K562 (cell line): Measurements from ENCODE around the gene PCP4L1. TPM values are rescaled to one million over a fixed set of nuclear protein-coding genes. Genes with fewer than 3 reads are reported as not detected.

Experiments used
- ATAC-seq: fragments of 200-7000 bp; cut with Tn5 transposase; 3 replicates; pipeline ENCODE4 v1.9.1; 2020; ENCODE audit warnings: moderate library complexity
- BruUV-seq: library from RNA; stranded (reverse); fragments of 400-500 nt; replicated peaks from 2 replicates; lab custom pipeline; 2021; lab: Mats Ljungman, UMichigan
- CTCF ChIA-PET: fragments of 300-600 bp; formaldehyde crosslinking; extraction: SDS; loops from one replicate; lab custom pipeline; 2021; ENCODE audit warnings: low intra/inter-chr PET ratio; lab: Yijun Ruan, JAX
- POLR2A ChIA-PET: fragments of 300-600, 350-650 bp; sonication (Branson Sonifier 250); formaldehyde crosslinking; extraction: SDS; loops from one replicate; lab custom pipeline; 2021; ENCODE audit warnings: antibody characterized with exemption, inconsistent platforms; lab: Yijun Ruan, JAX
- DNase-seq, 4 experiments: peaks; one replicate each; pipeline versions ENCODE4 v3.0.0 to v3.0.0-alpha.2; 2011 to 2018; ENCODE audit warnings: low spot score in 3 of 4, mixed read lengths in 3 of 4; ENCODE audit errors: extremely low read depth in 1 of 4
- FAIRE-seq: peaks from 2 replicates; lab custom pipeline; 2011; peaks lifted over from hg19 to GRCh38; lab: Jason Lieb, UNC
- H2AFZ ChIP-seq: 2 replicates; pipeline ENCODE4 v1.6.0; 2011; ENCODE audit warnings: low read depth, low read length, control low read depth, inconsistent platforms
- H3K27ac ChIP-seq: fragments of 200-600 bp; 3 replicates; pipeline ENCODE4 v1.8.0; 2011; ENCODE audit warnings: low read depth, mild to moderate bottlenecking, control low read depth, inconsistent platforms, low read length, moderate library complexity, mixed read lengths; ENCODE audit errors: extremely low read depth
- H3K27me3 ChIP-seq, 2 experiments: fragments of 300-600 bp in 1 of 2; 2 replicates in 1 of 2; 3 replicates in 1 of 2; pipeline versions ENCODE4 v1.6.0 to v1.8.0; 2011; ENCODE audit warnings: inconsistent platforms in 2 of 2, low read length in 2 of 2, mild to moderate bottlenecking in 1 of 2, mixed read lengths in 1 of 2, moderate library complexity in 1 of 2; ENCODE audit not compliant: control insufficient read depth in 2 of 2, insufficient read depth in 2 of 2
- H3K36me3 ChIP-seq: fragments of 300-600 bp; 3 replicates; pipeline ENCODE4 v1.8.0; 2011; ENCODE audit warnings: mild to moderate bottlenecking, low read length, inconsistent platforms; ENCODE audit not compliant: control insufficient read depth, insufficient read depth
- H3K4me1 ChIP-seq, 2 experiments: fragments of 200-600 bp in 1 of 2; replicated peaks in 1 of 2; 2 replicates in 1 of 2; 3 replicates in 1 of 2; pipeline versions ENCODE4 v1.5.1 to v1.8.0; 2011; ENCODE audit warnings: inconsistent platforms in 2 of 2, low read length in 2 of 2, mild to moderate bottlenecking in 1 of 2, mixed read lengths in 1 of 2, moderate library complexity in 1 of 2; ENCODE audit not compliant: control insufficient read depth in 2 of 2, insufficient read depth in 2 of 2
- H3K4me2 ChIP-seq: 2 replicates; pipeline ENCODE4 v1.6.1; 2011; ENCODE audit warnings: low read length, control low read depth, inconsistent platforms, mixed read lengths; ENCODE audit not compliant: insufficient read depth
- H3K4me3 ChIP-seq: fragments of 200-600 bp; sonication (generic), shearing (Covaris generic); 2 replicates; pipeline ENCODE4 v1.5.1; 2016; ENCODE audit warnings: control low read depth, inconsistent platforms
- H3K79me2 ChIP-seq: fragments of 200-600 bp; 3 replicates; pipeline ENCODE4 v1.8.0; 2011; ENCODE audit warnings: low read length, inconsistent platforms; ENCODE audit not compliant: control insufficient read depth, insufficient read depth
- H3K9ac ChIP-seq, 2 experiments: 2 replicates each; pipeline versions ENCODE4 v1.6.0 to v1.6.1; 2011; ENCODE audit warnings: low read depth in 2 of 2, low read length in 2 of 2, control low read depth in 1 of 2, inconsistent platforms in 1 of 2, mild to moderate bottlenecking in 1 of 2, mixed read lengths in 1 of 2; ENCODE audit not compliant: insufficient read depth in 1 of 2
- H3K9me1 ChIP-seq: one replicate; pipeline ENCODE4 v1.6.0; 2011; ENCODE audit warnings: inconsistent platforms, mild to moderate bottlenecking, low read length, moderate library complexity; ENCODE audit not compliant: control insufficient read depth, insufficient read depth
- H3K9me3 ChIP-seq: replicated peaks from 2 replicates; pipeline ENCODE4 v1.5.1; 2011; ENCODE audit warnings: low read depth, low read length, inconsistent platforms; ENCODE audit not compliant: control insufficient read depth, insufficient read depth
- H4K20me1 ChIP-seq: replicated peaks from 2 replicates; pipeline ENCODE4 v1.6.1; 2011; ENCODE audit warnings: low read length, inconsistent platforms, mixed read lengths; ENCODE audit not compliant: control insufficient read depth, insufficient read depth
- BCOR ChIP-seq: fragments of 450-650 bp; IDR thresholded peaks from 2 replicates; pipeline ENCODE4 v1.6.1; 2016
- KAT8 ChIP-seq: fragments of 450-650 bp; IDR thresholded peaks from 2 replicates; pipeline ENCODE4 v1.6.1; 2016; ENCODE audit warnings: low read depth, mild to moderate bottlenecking
- KLF13 ChIP-seq: fragments of 450-650 bp; IDR thresholded peaks from 2 replicates; pipeline ENCODE4 v1.6.1; 2016; ENCODE audit warnings: missing genetic modification characterization, low read depth, mild to moderate bottlenecking, missing compliant biosample characterization, moderate library complexity, borderline replicate concordance
- MAFK ChIP-seq: IDR thresholded peaks from 2 replicates; pipeline ENCODE4 v1.6.1; 2011; ENCODE audit warnings: low read length, improper control_type of control experiment
- MYBL2 ChIP-seq, 2 experiments: fragments of 450-650 bp in 1 of 2; sonication (generic) in 1 of 2; formaldehyde crosslinking in 1 of 2; IDR thresholded peaks; 2 replicates each; pipeline versions ENCODE4 v1.6.1 to v1.8.1; 2017 to 2022; ENCODE audit warnings: borderline replicate concordance in 1 of 2, inconsistent platforms in 1 of 2, low read depth in 1 of 2, mild to moderate bottlenecking in 1 of 2, missing genetic modification reagents in 1 of 2, moderate library complexity in 1 of 2
- NUFIP1 ChIP-seq: fragments of 450-650 bp; IDR thresholded peaks from 2 replicates; pipeline ENCODE4 v1.6.1; 2018; ENCODE audit not compliant: partially characterized antibody
- PHTF2 ChIP-seq: fragments of 250-450 bp; sonication (Bioruptor Pico); IDR thresholded peaks from 2 replicates; pipeline ENCODE4 v1.5.0; 2021; ENCODE audit warnings: mild to moderate bottlenecking
- SRSF7 ChIP-seq: fragments of 200-400 bp; formaldehyde crosslinking; optimal IDR thresholded peaks from 2 replicates; pipeline ENCODE3; 2017; ENCODE audit warnings: mild to moderate bottlenecking, low read depth, low read length
- TRIM28 ChIP-seq: fragments of 450-650 bp; IDR thresholded peaks from 2 replicates; pipeline ENCODE4 v1.6.1; 2017
- ZBTB17 ChIP-seq: fragments of 450-650 bp; formaldehyde crosslinking; IDR thresholded peaks from 2 replicates; pipeline ENCODE4 v1.4.0; 2020; ENCODE audit warnings: mild to moderate bottlenecking
- ZNF384 ChIP-seq: IDR thresholded peaks from 2 replicates; pipeline ENCODE4 v1.6.1; 2012; ENCODE audit warnings: low read depth, low read length, improper control_type of control experiment
- ZNF507 ChIP-seq: conservative IDR thresholded peaks from 2 replicates; pipeline ENCODE4 v1.6.1; 2017; ENCODE audit warnings: missing genetic modification characterization, missing compliant biosample characterization
- ZNF766 ChIP-seq: fragments of 200-800 bp; sonication (Bioruptor generic); conservative IDR thresholded peaks from 2 replicates; pipeline ENCODE4 v1.6.1; 2016; ENCODE audit warnings: missing genetic modification characterization, missing compliant biosample characterization
- WGBS: fragments of 100-300 bp; shearing (Covaris generic); methylation state at CpG from one replicate; pipeline ENCODE4 v1.1.6; 2016; ENCODE audit warnings: low coverage, mixed read lengths; ENCODE audit not compliant: insufficient coverage; ENCODE audit errors: missing lambda C conversion rate; 5-methylcytosine and 5-hydroxymethylcytosine counted together
- in situ Hi-C: fragments of 300-500 bp; cut with MboI; formaldehyde crosslinking; loops from 4 replicates; pipeline ENCODE4 v1.15.0; 2018; ENCODE audit warnings: inconsistent platforms, mixed read lengths
- intact Hi-C: fragments of 100-400 bp; cut with micrococcal nuclease; formaldehyde crosslinking; loops from 2 replicates; pipeline ENCODE4 v1.14.2; 2022
- polyA plus RNA-seq, 8 experiments: library from polyadenylated mRNA; depleted of rRNA in 4 of 8; stranded (reverse) in 5 of 8; unstranded in 3 of 8; fragments of >200 nt; fragmentation: Nextera tagmentation in 2 of 8; fragmentation: Illumina TruSeq in 1 of 8; extraction: Ambion mirVana in 2 of 8; extraction: Trizol in 1 of 8; gene quantifications; 2 replicates each; pipeline versions ENCODE4 v1.2.1 to v1.2.3, GENCODE V29; 2011 to 2014; ENCODE audit warnings: inconsistent platforms in 1 of 8, missing spikeins in 1 of 8
- total RNA-seq, 7 experiments: library from RNA; depleted of rRNA in 6 of 7; stranded (reverse); fragments of >200 nt in 6 of 7; fragmentation: Illumina TruSeq in 2 of 7; extraction: Trizol in 2 of 7; gene quantifications; 2 replicates each; pipeline versions ENCODE4 v1.2.1 to v1.2.3, GENCODE V29; 2011 to 2021; ENCODE audit warnings: low replicate concordance in 1 of 7
- TF ChIP-seq, protein P1 (sequence below): fragments of 450-650 bp; formaldehyde crosslinking; IDR thresholded peaks from 2 replicates; pipeline ENCODE4 v1.4.0; 2020; ENCODE audit warnings: mild to moderate bottlenecking, moderate library complexity

Gene PCP4L1
- total and polyA plus RNA-seq, 9 of the 15 experiments (the other 6 are each of a cell fraction or from before 2014, with no cell fraction given), result not detected

DNA sequence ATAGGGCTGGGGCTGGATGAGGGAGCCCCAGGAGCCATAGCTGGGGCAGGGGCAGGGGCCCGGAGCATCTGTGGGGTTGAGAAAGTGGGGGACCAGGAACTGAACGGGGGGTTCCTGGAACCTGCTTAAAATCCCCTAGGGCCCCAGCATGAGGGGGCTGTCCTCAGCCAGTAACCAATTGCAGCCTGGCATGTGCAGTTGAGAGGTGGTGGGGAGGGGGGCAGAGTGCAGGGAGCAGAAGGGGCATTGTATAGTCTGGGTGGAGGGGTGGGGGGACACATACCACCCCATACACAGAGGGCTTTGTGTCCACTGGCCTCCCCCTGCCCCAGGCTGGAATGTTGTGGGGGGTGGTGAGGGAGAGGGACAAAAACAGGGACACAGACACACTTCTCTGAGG lies 51.3 kb downstream of the PCP4L1 start, which contains the start of gene MPZ:
Gene MPZ (minus strand): TSS at position 101 of the 400 bp plus-strand sequence. CDS start 63 bp downstream, at position 38.
- H3K4me1 ChIP-seq, result peaks cover 38 to 40% of the 10 kb centered on the region in 2 experiments
- H3K4me3 ChIP-seq, result no peak within 1 kb of the TSS
- no peak within 1 kb of the TSS for H3K4me2 ChIP-seq
- no peaks in the 10 kb centered on the region for H3K27me3 ChIP-seq
- in situ Hi-C loops (no loop called here), intact Hi-C loops (loop anchor here (5.0 to 10.0 kb wide), 3 partner anchors 57 to 135 kb away; partner anchors contain the start of genes CFAP126 and NDUFS2)
- DNase-seq (no peak), ATAC-seq (no peak), FAIRE-seq (no peak)
- ChIA-PET CTCF (no interaction called here), POLR2A (no interaction called here)
- no peak within 1 kb of the TSS for H3K27ac ChIP-seq
- BruUV-seq, result no TSS peak
- TF ChIP-seq ZNF507 (tag) (no peak), TRIM28 (no peak), SRSF7 (no peak)
- H3K9me3 ChIP-seq, result no peaks in the 10 kb centered on the region
- H4K20me1 ChIP-seq, result no peaks in the 10 kb centered on the region
- H3K9ac ChIP-seq, result peak within 1 kb of the TSS in 1 of 2 experiments; percentile 15; a peak in 1 of 4 replicates
- H3K36me3 ChIP-seq, result no peaks in the 10 kb centered on the region
- peaks cover 17% of the 10 kb centered on the region for H3K79me2 ChIP-seq
- no peaks in the 10 kb centered on the region for H3K9me1 ChIP-seq
- WGBS, result 24% methylated on average over 2 of the region's 2 CpGs
- H2AFZ ChIP-seq, result no peak within 1 kb of the TSS; the same call in none of the 2 replicates

DNA sequence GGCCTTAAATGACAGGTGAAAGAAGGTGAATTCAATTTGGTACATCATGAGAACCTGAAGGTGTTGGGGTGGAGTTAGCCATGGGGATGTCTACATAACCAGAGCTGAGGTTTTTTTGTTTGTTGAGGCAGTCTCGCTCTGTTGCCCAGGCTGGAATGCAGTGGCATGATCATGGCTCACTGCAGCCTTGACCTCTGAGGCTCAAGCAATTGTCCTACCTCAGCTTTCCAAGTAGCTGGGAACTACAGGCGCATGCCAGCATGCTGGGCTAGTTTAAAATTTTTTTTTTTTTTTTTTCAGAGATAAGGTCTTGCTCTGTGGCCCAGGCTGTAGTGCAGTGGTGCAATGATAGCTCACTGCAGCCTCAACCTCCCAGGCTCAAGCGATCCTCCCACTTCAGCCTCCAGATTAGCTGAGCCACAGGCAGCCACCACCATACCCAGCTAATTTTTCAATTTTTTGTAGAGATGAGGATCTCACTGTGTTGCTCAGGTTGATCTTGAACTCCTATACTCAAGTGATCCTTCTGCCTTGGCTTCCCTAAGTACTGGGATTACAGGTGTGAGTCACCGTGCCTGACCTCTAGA lies 53.1 kb downstream of the PCP4L1 start:
- WGBS, result 58% methylated on average over 4 of the region's 4 CpGs
- no peak for DNase-seq
- in situ Hi-C loops, result no loop called here
- TF ChIP-seq MYBL2 (IDR thresholded peaks at IDR 0.05; ENCODE audit: low read depth) (no peak), MYBL2 (CRISPR knock-in tag; IDR thresholded peaks at IDR 0.05; ENCODE audit: borderline replicate concordance) (no peak), ZNF384 (0 out of 2 replicates have a peak, but pooled peaks have one; percentile 36), ZNF766 (0 out of 2 replicates have a peak, but pooled peaks have one; percentile 24), NUFIP1 (no peak), PHTF2 (CRISPR knock-in tag) (no peak), KAT8 (no peak), KLF13 (tag) (no peak), BCOR (peak; percentile 39; the same call in 1 of the 2 replicates), MAFK (no peak), ZBTB17 (CRISPR knock-in tag) (no peak)
- TF ChIP-seq, protein P1, sequence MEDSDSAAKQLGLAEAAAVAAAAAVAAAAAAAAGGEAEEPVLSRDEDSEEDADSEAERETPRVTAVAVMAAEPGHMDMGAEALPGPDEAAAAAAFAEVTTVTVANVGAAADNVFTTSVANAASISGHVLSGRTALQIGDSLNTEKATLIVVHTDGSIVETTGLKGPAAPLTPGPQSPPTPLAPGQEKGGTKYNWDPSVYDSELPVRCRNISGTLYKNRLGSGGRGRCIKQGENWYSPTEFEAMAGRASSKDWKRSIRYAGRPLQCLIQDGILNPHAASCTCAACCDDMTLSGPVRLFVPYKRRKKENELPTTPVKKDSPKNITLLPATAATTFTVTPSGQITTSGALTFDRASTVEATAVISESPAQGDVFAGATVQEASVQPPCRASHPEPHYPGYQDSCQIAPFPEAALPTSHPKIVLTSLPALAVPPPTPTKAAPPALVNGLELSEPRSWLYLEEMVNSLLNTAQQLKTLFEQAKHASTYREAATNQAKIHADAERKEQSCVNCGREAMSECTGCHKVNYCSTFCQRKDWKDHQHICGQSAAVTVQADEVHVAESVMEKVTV (CRISPR knock-in tag), result no peak

More for the DNA sequence above, 53.1 kb downstream of the PCP4L1 start:
- ChIA-PET CTCF (interaction anchor here (0.7 kb wide), 1 partner anchor 475 kb away, joined by 3 read pairs; no protein-coding TSS in a partner anchor), POLR2A (interaction anchor here (0.6 kb wide), 1 partner anchor 95 kb away, joined by 3 read pairs; no protein-coding TSS in a partner anchor)
- no peak overlapping the region for H3K9ac ChIP-seq
- no peaks in the 10 kb centered on the region for H4K20me1 ChIP-seq
- peaks cover 27% of the 10 kb centered on the region for H3K79me2 ChIP-seq
- no peaks in the 10 kb centered on the region for H3K9me1 ChIP-seq
- BruUV-seq, result no TSS peak
- no peaks in the 10 kb centered on the region for H3K27me3 ChIP-seq
- H3K4me2 ChIP-seq, result no peak overlapping the region; the same call in 1 of the 2 replicates
- intact Hi-C loops, result loop anchor here (10.0 kb wide), 1 partner anchor 133 kb away; no protein-coding TSS in a partner anchor
- FAIRE-seq (no peak), ATAC-seq (no peak)
- no peaks in the 10 kb centered on the region for H3K9me3 ChIP-seq
- no peak overlapping the region for H3K4me3 ChIP-seq
- H3K4me1 ChIP-seq, result peaks cover 22 to 38% of the 10 kb centered on the region in 2 experiments
- no peaks in the 10 kb centered on the region for H3K36me3 ChIP-seq
- peak overlapping the region; percentile 40; the same call in 1 of the 2 replicates for H2AFZ ChIP-seq
- H3K27ac ChIP-seq, result no peak overlapping the region
